ENCODE data around the gene RPS6KB2. TPM values are rescaled to one million over a fixed set of nuclear protein-coding genes. Genes with fewer than 3 reads are reported as not detected.

Gene RPS6KB2
- total and polyA plus RNA-seq, 5 donors from 2014 or later: 44.4 to 66.0 (median 51.4) TPM

DNA sequence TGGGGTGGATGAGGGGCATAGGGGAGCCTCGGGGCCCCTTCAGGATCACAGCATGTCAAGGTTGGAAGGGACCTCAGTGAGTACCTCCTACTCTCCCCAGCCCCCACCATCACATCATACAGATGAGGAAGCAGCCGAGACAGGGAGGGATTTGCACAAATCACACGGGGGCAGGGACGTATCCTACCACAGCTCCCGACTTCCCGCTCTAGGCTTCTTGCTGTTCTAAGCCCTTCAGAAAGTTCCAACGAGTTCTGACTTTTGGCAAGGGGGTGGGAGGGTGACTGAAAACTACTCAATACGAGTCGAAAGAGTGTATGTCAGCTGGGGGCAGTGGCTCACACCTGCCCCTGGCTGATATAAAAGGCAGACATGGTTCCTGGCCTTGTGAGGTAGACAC is 41.2 kb upstream of the RPS6KB2 start:
- H3K27ac Mint-ChIP-seq: no peak overlapping the region
- no peak overlapping the region for H3K4me3 Mint-ChIP-seq
- Histone ChIP-seq H3K4me3 (ENCODE audit: low read depth, low read length) (no peak overlapping the region), H3K36me3 (ENCODE audit: control insufficient read depth, insufficient read depth, low read length) (no peaks in the 10 kb centered on the region), H3K4me1 (ENCODE audit: control insufficient read depth, insufficient read depth, low read length, poor library complexity, severe bottlenecking) (peaks cover 10% of the 10 kb centered on the region), H3K9me3 (ENCODE audit: control insufficient read depth in 2 of 2, low read length in 2 of 2) (no peaks in the 10 kb centered on the region), H3K27me3 (ENCODE audit: control insufficient read depth, insufficient read depth, low read length) (no peaks in the 10 kb centered on the region), H3K27ac (ENCODE audit: insufficient read depth, low read length, poor library complexity, severe bottlenecking) (no peak overlapping the region)
- ATAC-seq (ENCODE audit: low read depth in 2 of 2): no peak
- no peaks in the 10 kb centered on the region for H3K9me3 Mint-ChIP-seq
- peaks cover 18% of the 10 kb centered on the region for H3K27me3 Mint-ChIP-seq
- peaks cover 3% of the 10 kb centered on the region for H3K36me3 Mint-ChIP-seq
- DNase-seq: no peak
- peaks cover 0 to 31% (median 14%) of the 10 kb centered on the region in 4 donors for H3K4me1 Mint-ChIP-seq

DNA sequence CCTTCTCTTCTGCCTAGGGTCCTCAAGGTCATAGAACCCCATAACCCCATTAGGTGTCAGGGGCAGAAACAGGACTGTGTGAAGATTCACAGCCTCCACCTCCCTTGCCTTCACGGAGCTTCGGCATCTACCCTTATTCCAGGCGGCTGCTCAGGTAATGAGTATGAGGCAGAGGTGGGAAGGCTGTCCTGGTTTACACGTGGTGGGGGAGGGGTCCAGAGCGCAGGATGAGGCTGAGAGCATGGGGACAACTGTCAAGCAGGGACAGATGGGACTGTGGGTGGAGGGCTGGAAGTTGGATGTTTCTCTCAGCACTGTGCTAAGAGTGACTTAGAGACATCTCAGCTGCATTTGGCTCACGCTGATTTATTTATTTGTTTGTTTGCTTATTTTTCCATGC is 40.8 kb upstream of the RPS6KB2 start:
- Mint-ChIP-seq H3K9me3 (no peaks in the 10 kb centered on the region), H3K4me1 (peaks cover 0 to 32% (median 12%) of the 10 kb centered on the region in 4 donors), H3K27me3 (peaks cover 15% of the 10 kb centered on the region), H3K36me3 (peaks cover 3% of the 10 kb centered on the region), H3K27ac (no peak overlapping the region), H3K4me3 (no peak overlapping the region)
- H3K36me3 ChIP-seq (ENCODE audit: control insufficient read depth, insufficient read depth, low read length): no peaks in the 10 kb centered on the region
- no peak overlapping the region for H3K4me3 ChIP-seq (ENCODE audit: low read depth, low read length)
- no peaks in the 10 kb centered on the region for H3K9me3 ChIP-seq (ENCODE audit: control insufficient read depth in 2 of 2, low read length in 2 of 2)
- DNase-seq (no peak), ATAC-seq (ENCODE audit: low read depth in 2 of 2) (no peak)
- peaks cover 14% of the 10 kb centered on the region for H3K4me1 ChIP-seq (ENCODE audit: control insufficient read depth, insufficient read depth, low read length, poor library complexity, severe bottlenecking)
- H3K27me3 ChIP-seq (ENCODE audit: control insufficient read depth, insufficient read depth, low read length): no peaks in the 10 kb centered on the region
- H3K27ac ChIP-seq (ENCODE audit: insufficient read depth, low read length, poor library complexity, severe bottlenecking): no peak overlapping the region

DNA sequence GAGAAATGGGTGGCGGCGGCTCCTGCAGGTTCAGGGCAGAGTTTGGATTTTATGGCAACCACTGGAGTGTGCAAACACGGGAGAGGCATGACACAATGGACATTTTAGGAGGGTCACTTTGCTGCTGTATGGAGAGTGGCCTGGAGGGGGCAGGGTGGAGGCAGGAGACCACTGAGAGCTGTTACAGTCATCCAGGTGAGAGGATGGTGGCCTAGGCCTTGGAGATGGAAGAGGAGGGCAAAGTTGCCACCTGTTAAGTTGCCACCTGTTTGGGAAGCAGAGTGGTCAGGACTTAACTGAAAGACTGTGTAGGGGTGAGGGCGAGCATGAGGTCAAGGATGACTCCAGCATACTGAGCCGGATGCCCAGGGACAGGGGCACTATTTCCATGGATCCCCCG is 38.8 kb upstream of the RPS6KB2 start:
- H3K36me3 ChIP-seq (ENCODE audit: control insufficient read depth, insufficient read depth, low read length): peaks cover 3% of the 10 kb centered on the region
- peaks cover 0 to 43% (median 14%) of the 10 kb centered on the region in 4 donors for H3K4me1 Mint-ChIP-seq
- H3K27me3 ChIP-seq (ENCODE audit: control insufficient read depth, insufficient read depth, low read length): no peaks in the 10 kb centered on the region
- peaks cover 20% of the 10 kb centered on the region for H3K4me1 ChIP-seq (ENCODE audit: control insufficient read depth, insufficient read depth, low read length, poor library complexity, severe bottlenecking)
- H3K27ac ChIP-seq (ENCODE audit: insufficient read depth, low read length, poor library complexity, severe bottlenecking): no peak overlapping the region
- H3K27me3 Mint-ChIP-seq: peaks cover 8% of the 10 kb centered on the region
- ATAC-seq (ENCODE audit: low read depth in 2 of 2) (peak; percentile 38 to 47), DNase-seq (peak in 2 of 3 donors; percentile 55 to 64)
- no peaks in the 10 kb centered on the region for H3K9me3 ChIP-seq (ENCODE audit: control insufficient read depth in 2 of 2, low read length in 2 of 2)
- peaks cover 3% of the 10 kb centered on the region for H3K36me3 Mint-ChIP-seq
- peak overlapping the region; percentile 13 to 99 (median 83) for H3K27ac Mint-ChIP-seq
- H3K4me3 Mint-ChIP-seq: peak overlapping the region; percentile 80 to 91 (median 85)
- H3K4me3 ChIP-seq (ENCODE audit: low read depth, low read length): no peak overlapping the region
- no peaks in the 10 kb centered on the region for H3K9me3 Mint-ChIP-seq

DNA sequence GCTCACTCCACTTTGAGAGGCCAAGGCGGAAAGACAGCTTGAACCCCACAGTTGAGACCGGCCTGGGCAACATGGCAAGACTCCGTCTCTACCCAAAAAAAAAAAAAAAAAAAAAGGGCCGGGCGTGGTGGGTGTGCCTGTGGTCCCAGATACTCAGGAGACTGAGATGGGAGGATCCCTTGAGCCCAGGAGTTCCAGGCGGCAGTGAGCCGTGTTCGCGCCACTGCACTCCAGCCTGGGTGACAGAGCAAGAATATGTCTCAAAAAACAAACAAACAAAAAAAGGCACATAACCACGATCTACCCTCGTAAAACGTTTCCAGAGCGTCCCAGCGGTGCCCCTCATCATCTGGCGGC is 37.4 kb upstream of the RPS6KB2 start:
- Histone ChIP-seq H3K4me1 (ENCODE audit: control insufficient read depth, insufficient read depth, low read length, poor library complexity, severe bottlenecking) (peaks cover 20% of the 10 kb centered on the region), H3K27me3 (ENCODE audit: control insufficient read depth, insufficient read depth, low read length) (no peaks in the 10 kb centered on the region), H3K27ac (ENCODE audit: insufficient read depth, low read length, poor library complexity, severe bottlenecking) (peak overlapping the region; percentile 72), H3K9me3 (ENCODE audit: control insufficient read depth in 2 of 2, low read length in 2 of 2) (no peaks in the 10 kb centered on the region), H3K4me3 (ENCODE audit: low read depth, low read length) (peak overlapping the region; percentile 78), H3K36me3 (ENCODE audit: control insufficient read depth, insufficient read depth, low read length) (peaks cover 3% of the 10 kb centered on the region)
- Mint-ChIP-seq H3K27ac (peak overlapping the region; percentile 26 to 83 (median 82)), H3K9me3 (no peaks in the 10 kb centered on the region), H3K4me3 (peak overlapping the region; percentile 68 to 92 (median 89)), H3K4me1 (peaks cover 0 to 44% (median 14%) of the 10 kb centered on the region in 4 donors), H3K36me3 (peaks cover 3% of the 10 kb centered on the region), H3K27me3 (no peaks in the 10 kb centered on the region)
- DNase-seq: no peak
- no peak for ATAC-seq (ENCODE audit: low read depth in 2 of 2)

DNA sequence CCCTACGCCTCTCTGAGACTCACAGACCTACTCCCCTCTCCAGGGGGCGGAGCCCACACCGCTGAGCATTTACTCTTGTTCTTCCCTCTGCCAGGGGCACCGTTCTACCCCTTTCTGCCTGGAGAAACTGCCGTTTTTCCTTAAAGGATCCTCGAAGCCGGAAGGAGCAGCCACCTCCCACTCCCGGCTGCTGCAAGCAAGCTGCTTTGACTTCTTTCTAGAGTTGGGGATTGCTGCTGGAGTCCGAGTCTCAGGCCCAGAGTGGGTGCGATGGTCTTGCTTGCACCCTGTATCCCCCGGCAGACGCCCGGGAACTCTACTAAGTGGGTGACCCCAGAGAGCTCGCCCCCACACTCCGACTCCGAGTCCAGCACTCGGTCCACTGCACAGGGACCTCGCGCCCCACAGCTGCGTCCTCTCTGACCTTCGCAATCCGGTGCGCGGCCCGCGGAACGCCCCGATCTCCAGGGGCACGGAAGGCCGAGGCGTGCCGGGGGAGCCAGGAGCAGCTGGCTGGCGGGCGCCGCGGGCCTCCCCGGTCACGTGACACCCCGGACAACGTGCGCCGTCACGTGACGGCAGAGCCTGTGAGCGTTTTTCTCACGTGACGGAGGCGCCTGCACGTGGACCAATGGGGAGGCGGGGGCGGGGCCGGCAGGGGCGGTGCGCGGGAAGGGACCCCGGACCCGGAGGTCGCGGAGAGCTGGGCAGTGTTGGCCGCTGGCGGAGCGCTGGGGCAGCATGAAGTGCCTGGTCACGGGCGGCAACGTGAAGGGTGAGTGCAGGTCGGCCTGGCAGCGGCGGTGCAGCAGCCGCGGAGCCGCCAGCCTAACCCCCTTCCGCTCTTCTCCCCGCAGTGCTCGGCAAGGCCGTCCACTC is 36.8 kb upstream of the RPS6KB2 start, which contains the start of gene RAD9A:
TSS of gene RAD9A (plus strand) at position 683 of the 879 bp plus-strand sequence. CDS start at position 742, 59 bp downstream.
- Mint-ChIP-seq H3K36me3 (peaks cover 3% of the 10 kb centered on the region), H3K4me1 (peaks cover 0 to 50% (median 14%) of the 10 kb centered on the region in 4 donors), H3K4me3 (peak within 1 kb of the TSS; percentile 68 to 92 (median 89)), H3K27ac (peak within 1 kb of the TSS; percentile 26 to 83 (median 82)), H3K27me3 (no peaks in the 10 kb centered on the region), H3K9me3 (no peaks in the 10 kb centered on the region)
- Histone ChIP-seq H3K27me3 (ENCODE audit: control insufficient read depth, insufficient read depth, low read length) (no peaks in the 10 kb centered on the region), H3K4me1 (ENCODE audit: control insufficient read depth, insufficient read depth, low read length, poor library complexity, severe bottlenecking) (peaks cover 24% of the 10 kb centered on the region), H3K36me3 (ENCODE audit: control insufficient read depth, insufficient read depth, low read length) (peaks cover 6% of the 10 kb centered on the region), H3K4me3 (ENCODE audit: low read depth, low read length) (peak within 1 kb of the TSS; percentile 78), H3K27ac (ENCODE audit: insufficient read depth, low read length, poor library complexity, severe bottlenecking) (peak within 1 kb of the TSS; percentile 72), H3K9me3 (ENCODE audit: control insufficient read depth in 2 of 2, low read length in 2 of 2) (no peaks in the 10 kb centered on the region)
- peak; percentile 79 to 80 for ATAC-seq (ENCODE audit: low read depth in 2 of 2)
- DNase-seq: peak; percentile 88 to 95 (median 93)

DNA sequence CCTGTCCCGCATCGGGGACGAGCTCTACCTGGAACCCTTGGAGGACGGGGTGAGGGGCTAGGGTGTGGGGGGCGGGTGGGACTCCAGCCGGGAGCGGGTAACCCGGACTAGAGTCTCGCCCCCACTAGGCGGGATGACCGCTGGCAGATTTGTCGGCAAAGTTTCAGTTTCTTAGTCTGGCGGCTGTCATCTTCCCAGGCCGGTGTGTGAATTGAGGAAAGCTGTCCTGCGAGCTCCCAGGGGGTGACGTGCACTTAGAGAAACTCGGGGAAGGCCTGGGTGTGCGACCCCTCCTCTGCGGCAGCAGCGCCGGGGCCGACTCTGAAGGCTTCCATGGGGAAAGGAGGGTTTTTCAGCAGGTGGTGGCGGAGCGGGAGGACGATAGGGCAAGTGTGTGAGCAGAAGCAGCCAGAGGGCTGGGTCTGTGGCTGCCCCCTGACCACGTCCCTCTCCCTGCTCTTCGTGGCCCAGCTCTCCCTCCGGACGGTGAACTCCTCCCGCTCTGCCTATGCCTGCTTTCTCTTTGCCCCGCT is 36.0 kb upstream of the RPS6KB2 start:
- DNase-seq: no peak
- ATAC-seq (ENCODE audit: low read depth in 2 of 2): no peak
- H3K36me3 Mint-ChIP-seq: peaks cover 3% of the 10 kb centered on the region
- H3K27me3 Mint-ChIP-seq: no peaks in the 10 kb centered on the region
- Histone ChIP-seq H3K4me1 (ENCODE audit: control insufficient read depth, insufficient read depth, low read length, poor library complexity, severe bottlenecking) (peaks cover 31% of the 10 kb centered on the region), H3K9me3 (ENCODE audit: control insufficient read depth in 2 of 2, low read length in 2 of 2) (no peaks in the 10 kb centered on the region), H3K27me3 (ENCODE audit: control insufficient read depth, insufficient read depth, low read length) (no peaks in the 10 kb centered on the region), H3K27ac (ENCODE audit: insufficient read depth, low read length, poor library complexity, severe bottlenecking) (peak overlapping the region; percentile 72), H3K4me3 (ENCODE audit: low read depth, low read length) (peak overlapping the region; percentile 61), H3K36me3 (ENCODE audit: control insufficient read depth, insufficient read depth, low read length) (peaks cover 6% of the 10 kb centered on the region)
- H3K4me3 Mint-ChIP-seq: peak overlapping the region; percentile 68 to 92 (median 89)
- H3K4me1 Mint-ChIP-seq: peaks cover 0 to 56% (median 19%) of the 10 kb centered on the region in 4 donors
- H3K9me3 Mint-ChIP-seq: no peaks in the 10 kb centered on the region
- H3K27ac Mint-ChIP-seq: peak overlapping the region in 2 of 3 donors; percentile 73 to 82

DNA sequence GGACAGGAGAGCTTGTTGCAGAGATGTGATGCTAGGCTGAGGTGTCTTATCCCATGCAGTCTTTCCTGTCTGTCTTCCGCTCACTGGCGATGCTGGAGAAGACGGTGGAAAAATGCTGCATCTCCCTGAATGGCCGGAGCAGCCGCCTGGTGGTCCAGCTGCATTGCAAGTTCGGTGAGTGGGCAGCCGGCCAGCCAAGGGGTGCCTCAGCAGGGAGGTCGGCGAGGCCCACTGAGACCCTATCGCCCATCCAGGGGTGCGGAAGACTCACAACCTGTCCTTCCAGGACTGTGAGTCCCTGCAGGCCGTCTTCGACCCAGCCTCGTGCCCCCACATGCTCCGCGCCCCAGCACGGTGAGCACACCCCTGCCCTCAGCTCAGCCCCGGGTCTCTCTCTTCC is 34.9 kb upstream of the RPS6KB2 start:
- H3K27ac ChIP-seq (ENCODE audit: insufficient read depth, low read length, poor library complexity, severe bottlenecking): no peak overlapping the region
- Mint-ChIP-seq H3K36me3 (peaks cover 3% of the 10 kb centered on the region), H3K27ac (no peak overlapping the region), H3K9me3 (no peaks in the 10 kb centered on the region), H3K27me3 (no peaks in the 10 kb centered on the region), H3K4me3 (peak overlapping the region; percentile 68 to 92 (median 88)), H3K4me1 (peaks cover 0 to 66% (median 25%) of the 10 kb centered on the region in 4 donors)
- ATAC-seq (ENCODE audit: low read depth in 2 of 2) (no peak), DNase-seq (no peak)
- H3K4me3 ChIP-seq (ENCODE audit: low read depth, low read length): no peak overlapping the region
- no peaks in the 10 kb centered on the region for H3K9me3 ChIP-seq (ENCODE audit: control insufficient read depth in 2 of 2, low read length in 2 of 2)
- H3K36me3 ChIP-seq (ENCODE audit: control insufficient read depth, insufficient read depth, low read length): peaks cover 18% of the 10 kb centered on the region
- no peaks in the 10 kb centered on the region for H3K27me3 ChIP-seq (ENCODE audit: control insufficient read depth, insufficient read depth, low read length)
- H3K4me1 ChIP-seq (ENCODE audit: control insufficient read depth, insufficient read depth, low read length, poor library complexity, severe bottlenecking): peaks cover 43% of the 10 kb centered on the region

All from CD4-positive, CD25-positive, alpha-beta regulatory T cell (primary cell).